Brain microvascular endothelial cell (primary cell): ENCODE measurements around the gene KLHL36.
"Not testable (repeated sequence)": the region's sequence is repeated elsewhere in the genome, so short reads cannot be mapped to it uniquely, and the experiment has no call there.

Experiments used
- DNase-seq: peaks from one replicate; pipeline ENCODE4 v3.0.0-alpha.2; 2020
- H3K27ac ChIP-seq: fragments of 250-450 bp; sonication (Bioruptor Pico); 2 replicates; pipeline ENCODE4 v1.5.1; 2020; ENCODE audit warnings: mild to moderate bottlenecking, moderate library complexity
- H3K27me3 ChIP-seq: fragments of 250-450 bp; sonication (Bioruptor Pico); replicated peaks from 2 replicates; pipeline ENCODE4 v1.5.1; 2020; ENCODE audit warnings: mild to moderate bottlenecking
- H3K36me3 ChIP-seq: fragments of 250-450 bp; sonication (Bioruptor Pico); replicated peaks from 2 replicates; pipeline ENCODE4 v1.5.1; 2020; ENCODE audit warnings: mild to moderate bottlenecking
- H3K4me3 ChIP-seq: 2 replicates; pipeline ENCODE4 v1.5.1; 2011; ENCODE audit warnings: low read depth, mild to moderate bottlenecking, control low read depth, low read length, moderate library complexity
- in situ Hi-C: cut with HindIII; loops from 2 replicates; pipeline ENCODE4 v1.10.0; 2017; ENCODE audit warnings: low sequenced_read_pairs, low pct_ligation_motif_present
- TF ChIP-seq, protein P1 (sequence below): IDR thresholded peaks from 2 replicates; pipeline ENCODE4 v1.5.1; 2011; ENCODE audit warnings: low read depth, mild to moderate bottlenecking, moderate library complexity, low read length, control low read depth, inconsistent platforms; ENCODE audit errors: missing control alignments

The KLHL36 gene

DNA sequence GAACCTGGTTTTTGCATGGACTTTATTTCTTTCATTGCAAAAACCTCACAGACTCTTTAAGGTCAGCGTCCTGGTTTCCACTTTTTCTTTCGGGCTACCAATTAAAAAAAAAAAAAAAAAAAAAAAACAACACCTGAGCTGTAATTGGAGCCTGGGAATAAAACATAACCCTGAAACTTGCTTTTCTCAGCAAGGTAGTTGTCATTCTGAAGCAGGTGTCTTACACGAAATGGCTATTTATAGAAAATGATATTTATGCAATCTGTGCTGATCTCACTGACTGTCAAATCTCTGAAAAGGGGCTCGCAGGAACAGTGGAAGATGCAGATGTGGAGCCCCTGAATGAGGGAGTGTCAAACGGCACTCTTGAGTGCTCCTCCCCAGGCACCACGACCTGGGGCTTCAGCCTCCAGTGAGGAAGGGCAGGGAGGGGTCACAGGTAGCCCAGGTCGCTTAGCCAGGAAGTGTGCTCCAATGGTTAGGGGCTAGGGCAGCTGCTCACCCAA, 20.0 kb upstream of the KLHL36 start:
- H3K36me3 ChIP-seq = no peaks in the 10 kb centered on the region
- H3K4me3 ChIP-seq = no peak overlapping the region
- H3K27me3 ChIP-seq = no peaks in the 10 kb centered on the region
- in situ Hi-C loops = no loop called here
- TF ChIP-seq, protein P1, sequence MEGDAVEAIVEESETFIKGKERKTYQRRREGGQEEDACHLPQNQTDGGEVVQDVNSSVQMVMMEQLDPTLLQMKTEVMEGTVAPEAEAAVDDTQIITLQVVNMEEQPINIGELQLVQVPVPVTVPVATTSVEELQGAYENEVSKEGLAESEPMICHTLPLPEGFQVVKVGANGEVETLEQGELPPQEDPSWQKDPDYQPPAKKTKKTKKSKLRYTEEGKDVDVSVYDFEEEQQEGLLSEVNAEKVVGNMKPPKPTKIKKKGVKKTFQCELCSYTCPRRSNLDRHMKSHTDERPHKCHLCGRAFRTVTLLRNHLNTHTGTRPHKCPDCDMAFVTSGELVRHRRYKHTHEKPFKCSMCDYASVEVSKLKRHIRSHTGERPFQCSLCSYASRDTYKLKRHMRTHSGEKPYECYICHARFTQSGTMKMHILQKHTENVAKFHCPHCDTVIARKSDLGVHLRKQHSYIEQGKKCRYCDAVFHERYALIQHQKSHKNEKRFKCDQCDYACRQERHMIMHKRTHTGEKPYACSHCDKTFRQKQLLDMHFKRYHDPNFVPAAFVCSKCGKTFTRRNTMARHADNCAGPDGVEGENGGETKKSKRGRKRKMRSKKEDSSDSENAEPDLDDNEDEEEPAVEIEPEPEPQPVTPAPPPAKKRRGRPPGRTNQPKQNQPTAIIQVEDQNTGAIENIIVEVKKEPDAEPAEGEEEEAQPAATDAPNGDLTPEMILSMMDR = no peak
- no peak overlapping the region for H3K27ac ChIP-seq
- DNase-seq = no peak

DNA sequence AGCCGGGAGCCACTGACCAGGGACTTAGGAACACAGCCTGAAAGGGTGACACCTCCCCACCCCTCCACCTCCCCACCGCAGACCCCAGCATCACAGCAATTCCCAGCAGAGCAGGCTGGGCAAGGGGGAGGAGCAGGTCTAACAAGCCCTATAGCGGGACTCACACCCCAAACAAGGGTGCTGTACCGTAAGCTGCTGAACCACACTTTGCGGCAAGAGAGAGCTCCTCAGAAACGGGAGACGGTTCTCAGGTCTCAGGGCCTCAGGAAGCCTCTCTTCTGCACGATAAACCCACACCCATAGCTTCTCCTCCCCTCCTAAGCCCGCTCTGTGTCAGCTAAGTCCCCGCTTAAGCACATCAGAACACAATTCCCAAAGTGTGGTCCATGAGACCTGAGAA, 18.7 kb upstream of the KLHL36 start:
- in situ Hi-C loops = no loop called here
- DNase-seq = no peak

DNA sequence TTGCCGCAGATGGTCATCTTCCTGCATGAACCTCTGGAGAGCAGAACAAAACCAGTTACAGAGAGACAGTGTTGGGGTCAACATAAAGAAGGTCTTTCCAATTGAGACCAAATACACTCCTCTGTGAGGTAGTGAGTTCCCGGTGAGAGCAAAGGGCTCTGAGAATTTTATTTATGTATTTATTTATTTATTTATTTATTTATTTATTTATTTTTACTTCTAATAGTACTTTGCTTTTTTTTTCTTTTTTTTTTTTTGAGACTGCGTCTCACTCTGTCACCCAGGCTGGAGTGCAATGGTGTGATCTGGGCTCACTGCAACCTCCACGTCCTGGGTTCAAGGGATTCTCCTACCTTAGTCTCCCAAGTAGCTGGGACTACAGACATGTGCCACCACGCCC, 18.3 kb upstream of the KLHL36 start:
- Histone ChIP-seq H3K27ac (no peak overlapping the region), H3K27me3 (no peaks in the 10 kb centered on the region), H3K4me3 (no peak overlapping the region), H3K36me3 (no peaks in the 10 kb centered on the region)
- DNase-seq = no peak
- TF ChIP-seq, protein P1 = no peak
- in situ Hi-C loops = no loop called here

More for the DNA sequence above, 18.7 kb upstream of the KLHL36 start:
- TF ChIP-seq, protein P1 = no peak
- H3K4me3 ChIP-seq = no peak overlapping the region
- H3K27me3 ChIP-seq = no peaks in the 10 kb centered on the region
- no peaks in the 10 kb centered on the region for H3K36me3 ChIP-seq
- H3K27ac ChIP-seq = no peak overlapping the region

DNA sequence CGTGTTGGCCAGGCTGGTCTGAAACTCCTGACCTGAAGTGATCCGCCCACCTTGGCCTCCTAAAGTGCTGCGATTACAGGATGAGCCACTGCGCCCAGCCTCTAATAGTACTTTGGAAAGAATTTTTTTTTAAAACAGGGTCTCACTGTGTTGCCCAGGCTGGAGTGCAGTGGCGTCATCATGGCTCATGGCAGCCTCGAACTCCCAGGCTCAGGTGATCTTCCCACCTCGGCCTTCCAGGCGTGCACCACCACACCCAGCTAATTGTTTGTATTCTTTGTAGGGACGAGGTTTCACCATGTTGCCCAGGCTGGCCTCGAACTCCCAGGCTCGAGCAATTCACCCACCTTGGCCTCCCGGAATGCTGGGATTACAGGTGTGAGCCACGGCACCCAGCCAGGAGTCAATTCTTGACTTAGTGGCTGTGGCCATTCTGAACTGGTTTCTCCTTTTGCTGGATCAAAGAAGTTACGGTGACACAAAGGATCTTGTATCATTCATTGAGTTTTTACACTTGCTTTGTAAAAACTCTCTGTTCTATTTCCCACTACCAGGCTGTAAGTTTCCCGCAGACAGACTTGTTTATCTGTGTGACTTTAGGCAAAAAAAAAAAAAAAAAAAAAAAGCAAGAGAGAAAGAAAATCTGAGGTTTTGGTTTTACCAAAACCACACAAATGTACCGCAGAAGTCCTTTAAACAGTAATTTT, 17.7 kb upstream of the KLHL36 start:
- no peak overlapping the region for H3K4me3 ChIP-seq
- TF ChIP-seq, protein P1 = no peak
- no peaks in the 10 kb centered on the region for H3K36me3 ChIP-seq
- in situ Hi-C loops = no loop called here
- H3K27me3 ChIP-seq = no peaks in the 10 kb centered on the region
- DNase-seq = no peak
- no peak overlapping the region for H3K27ac ChIP-seq

DNA sequence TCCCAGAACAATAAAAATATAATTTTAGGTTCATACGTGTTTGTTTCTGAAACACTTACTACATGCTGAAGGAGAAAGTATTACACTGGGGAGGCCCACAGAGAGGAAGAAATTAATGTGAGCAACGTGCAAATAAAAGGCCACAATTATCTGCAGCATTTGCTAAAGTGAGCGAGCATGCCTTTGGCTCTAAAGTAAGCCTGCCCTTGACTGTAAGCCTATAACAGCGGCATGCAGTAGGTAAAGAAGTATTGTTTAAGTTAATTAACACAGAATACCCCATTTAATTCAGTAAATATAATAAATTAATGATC, 17.2 kb upstream of the KLHL36 start:
- in situ Hi-C loops = no loop called here
- DNase-seq = no peak
- Histone ChIP-seq H3K27ac (no peak overlapping the region), H3K36me3 (no peaks in the 10 kb centered on the region), H3K4me3 (no peak overlapping the region), H3K27me3 (no peaks in the 10 kb centered on the region)
- TF ChIP-seq, protein P1 = no peak

DNA sequence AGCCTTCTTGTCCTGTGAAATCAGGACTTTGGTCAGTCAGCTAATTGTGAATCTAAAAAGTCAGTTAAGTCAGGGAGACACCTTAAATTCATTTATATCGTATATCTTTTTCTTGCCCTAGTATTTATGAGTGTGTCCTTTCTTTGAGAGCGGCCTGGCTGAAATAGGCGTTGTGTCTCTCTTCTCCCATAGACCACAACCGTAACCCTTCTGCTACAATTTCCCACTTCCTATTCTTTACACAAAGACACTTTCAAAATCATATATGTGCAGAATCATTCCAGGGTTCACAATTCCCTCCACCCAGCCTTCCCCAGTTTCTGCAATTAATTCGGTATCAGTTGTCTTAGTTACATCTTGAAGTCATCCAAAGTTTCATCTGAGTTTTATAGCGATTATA, 16.4 kb upstream of the KLHL36 start:
- Histone ChIP-seq H3K36me3 (no peaks in the 10 kb centered on the region), H3K27me3 (no peaks in the 10 kb centered on the region), H3K4me3 (no peak overlapping the region), H3K27ac (no peak overlapping the region)
- no peak for DNase-seq
- in situ Hi-C loops = no loop called here
- TF ChIP-seq, protein P1 = no peak

DNA sequence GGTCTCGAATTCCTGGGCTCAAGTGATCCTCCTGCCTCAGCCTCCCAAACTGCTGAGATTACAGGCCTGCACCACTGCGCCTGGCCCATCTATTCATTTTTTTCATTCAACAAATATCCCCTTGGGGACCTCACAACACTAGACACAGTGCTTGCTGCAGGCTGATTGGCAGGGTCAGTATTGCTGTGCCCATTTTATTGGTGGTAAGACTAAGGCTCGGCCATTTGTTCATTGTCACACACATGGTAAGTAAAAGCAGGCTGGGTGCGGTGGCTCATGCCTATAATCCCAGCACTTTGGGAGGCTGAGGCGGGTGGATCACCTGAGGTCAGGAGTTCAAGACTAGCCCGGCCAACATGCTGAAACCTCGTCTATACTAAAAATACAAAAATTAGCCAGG, 15.4 kb upstream of the KLHL36 start:
- in situ Hi-C loops, H3K27ac ChIP-seq, DNase-seq, H3K27me3 ChIP-seq, H3K4me3 ChIP-seq, H3K36me3 ChIP-seq: not testable (repeated sequence)
